ENCODE data around the gene HLA-DPB1.

The HLA-DPB1 gene

DNA sequence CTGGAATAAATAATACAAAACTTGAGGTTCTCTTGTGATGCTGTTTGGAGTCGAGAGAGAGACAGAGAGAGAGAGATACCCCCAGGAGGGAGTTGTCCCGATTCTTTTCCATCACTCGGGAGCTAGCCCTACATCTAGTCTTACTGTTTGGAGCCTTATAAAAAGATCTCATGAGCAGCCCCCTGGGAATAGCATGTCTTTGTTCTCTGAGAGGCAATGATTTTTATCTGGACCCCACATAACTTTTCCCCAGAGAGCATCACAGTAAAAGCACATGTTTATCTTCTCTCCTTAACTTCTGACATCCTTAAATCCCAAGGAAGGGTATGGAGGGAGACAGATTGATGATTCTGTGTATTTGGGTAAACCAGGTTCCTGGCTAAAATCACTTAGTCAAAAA, 45.5 kb upstream of the HLA-DPB1 start:
- Histone ChIP-seq H3K4me3 (ENCODE audit: low read length in 2 of 2) (no peak overlapping the region), H2BK12ac (ENCODE audit: low read length) (no peak overlapping the region), H4K91ac (ENCODE audit: low read depth, low read length, poor library complexity) (no peak overlapping the region), H3K79me1 (ENCODE audit: low read depth, low read length) (peaks cover 2% of the 10 kb centered on the region), H2BK15ac (ENCODE audit: low read length) (no peak overlapping the region), H3K14ac (ENCODE audit: low read length) (no peak overlapping the region), H3K23ac (ENCODE audit: low read depth, low read length, poor library complexity) (no peak overlapping the region), H3K4ac (ENCODE audit: low read length) (no peak overlapping the region), H3K9ac (ENCODE audit: low read depth, low read length, poor library complexity) (no peak overlapping the region), H3K4me1 (ENCODE audit: control insufficient read depth in 2 of 2, insufficient read depth in 1 of 2, low read depth in 1 of 2, low read length in 2 of 2) (no peaks in the 10 kb centered on the region), H3K4me2 (ENCODE audit: insufficient read depth, low read length, poor library complexity, severe bottlenecking) (no peak overlapping the region), H3K27ac (replicated peaks; ENCODE audit: low read length) (no peak overlapping the region), H3K36me3 (replicated peaks in 1 of 2; ENCODE audit: control insufficient read depth in 2 of 2, insufficient read depth in 2 of 2, low read length in 2 of 2) (no peaks in the 10 kb centered on the region), H4K8ac (ENCODE audit: low read depth, low read length) (no peak overlapping the region), H2BK120ac (ENCODE audit: low read depth, low read length) (no peak overlapping the region), H3K18ac (ENCODE audit: low read length) (no peak overlapping the region), H2AFZ (ENCODE audit: low read length) (no peak overlapping the region), H3K27me3 (ENCODE audit: control insufficient read depth in 3 of 3, insufficient read depth in 3 of 3, low read depth in 1 of 3, low read length in 3 of 3) (peaks cover 0 to 19% (median 0%) of the 10 kb centered on the region in 3 experiments), H2BK5ac (ENCODE audit: low read length) (no peak overlapping the region), H3K9me3 (replicated peaks in 1 of 2; ENCODE audit: control insufficient read depth in 2 of 2, insufficient read depth in 1 of 2, low read depth in 1 of 2, low read length in 2 of 2) (no peaks in the 10 kb centered on the region), H2AK5ac (ENCODE audit: low read depth, low read length) (no peak overlapping the region)
- WGBS, 2 donors (ENCODE audit: extremely low coverage in 2 of 2, insufficient read length in 2 of 2, insufficient replicate concordance in 1 of 2), result no CpG with 5 or more reads among the region's 3 CpGs
- DNase-seq (ENCODE audit: low spot score), result no peak

DNA sequence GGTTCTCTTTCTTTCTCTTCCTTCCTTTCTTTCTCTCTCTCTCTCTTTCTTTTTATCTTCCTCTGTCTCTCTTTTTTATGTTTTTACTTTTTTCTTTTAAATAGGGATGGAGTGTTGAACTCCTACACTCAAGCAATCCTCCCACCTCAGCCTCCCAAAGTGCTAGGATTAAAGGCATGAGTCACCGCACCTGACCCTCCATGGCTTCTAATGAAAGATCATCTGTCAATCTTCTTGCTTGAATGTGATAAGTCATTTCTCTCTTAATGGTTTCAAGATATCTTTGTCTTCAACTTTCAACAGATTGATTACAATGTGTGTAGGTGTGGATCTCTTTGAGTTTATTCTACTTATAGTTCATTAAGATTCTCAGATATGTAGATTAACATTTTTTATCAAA, 41.2 kb upstream of the HLA-DPB1 start:
- Histone ChIP-seq H2AK5ac (ENCODE audit: low read depth, low read length) (no peak overlapping the region), H3K4me3 (ENCODE audit: low read length in 2 of 2) (no peak overlapping the region), H2BK12ac (ENCODE audit: low read length) (no peak overlapping the region), H2BK120ac (ENCODE audit: low read depth, low read length) (no peak overlapping the region), H3K9me3 (replicated peaks in 1 of 2; ENCODE audit: control insufficient read depth in 2 of 2, insufficient read depth in 1 of 2, low read depth in 1 of 2, low read length in 2 of 2) (no peaks in the 10 kb centered on the region), H3K4me2 (ENCODE audit: insufficient read depth, low read length, poor library complexity, severe bottlenecking) (no peak overlapping the region), H2BK15ac (ENCODE audit: low read length) (no peak overlapping the region), H3K27me3 (ENCODE audit: control insufficient read depth in 3 of 3, insufficient read depth in 3 of 3, low read depth in 1 of 3, low read length in 3 of 3) (peaks cover 0 to 17% (median 0%) of the 10 kb centered on the region in 3 experiments), H3K27ac (replicated peaks; ENCODE audit: low read length) (no peak overlapping the region), H3K9ac (ENCODE audit: low read depth, low read length, poor library complexity) (no peak overlapping the region), H2AFZ (ENCODE audit: low read length) (no peak overlapping the region), H3K18ac (ENCODE audit: low read length) (no peak overlapping the region), H3K36me3 (replicated peaks in 1 of 2; ENCODE audit: control insufficient read depth in 2 of 2, insufficient read depth in 2 of 2, low read length in 2 of 2) (no peaks in the 10 kb centered on the region), H4K91ac (ENCODE audit: low read depth, low read length, poor library complexity) (no peak overlapping the region), H3K4ac (ENCODE audit: low read length) (no peak overlapping the region), H3K79me1 (ENCODE audit: low read depth, low read length) (peaks cover 2% of the 10 kb centered on the region), H3K14ac (ENCODE audit: low read length) (no peak overlapping the region), H2BK5ac (ENCODE audit: low read length) (no peak overlapping the region), H3K4me1 (ENCODE audit: control insufficient read depth in 2 of 2, insufficient read depth in 1 of 2, low read depth in 1 of 2, low read length in 2 of 2) (no peaks in the 10 kb centered on the region), H3K23ac (ENCODE audit: low read depth, low read length, poor library complexity) (no peak overlapping the region), H4K8ac (ENCODE audit: low read depth, low read length) (no peak overlapping the region)
- no peak for DNase-seq (ENCODE audit: low spot score)
- no CpG with 5 or more reads among the region's 1 CpG for WGBS, 2 donors (ENCODE audit: extremely low coverage in 2 of 2, insufficient read length in 2 of 2, insufficient replicate concordance in 1 of 2)

DNA sequence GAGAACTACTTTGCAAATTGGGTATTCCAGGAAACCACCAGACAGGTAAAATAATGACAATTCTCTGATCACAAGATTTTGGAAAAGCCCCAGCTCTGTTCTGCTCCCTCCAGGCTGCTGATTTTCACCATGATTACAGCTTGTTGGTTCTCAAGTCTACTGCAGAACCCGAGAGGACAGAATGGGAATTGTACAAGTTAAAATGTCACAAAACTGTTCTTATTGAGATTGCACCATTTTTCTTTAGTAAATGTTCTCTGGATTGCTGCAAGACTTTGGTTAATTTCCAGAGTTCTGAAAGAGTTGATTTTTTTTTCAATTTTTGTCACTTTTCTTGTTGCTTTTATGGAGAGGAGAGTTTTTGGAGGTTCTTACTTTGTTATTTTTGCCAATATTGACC, 39.3 kb upstream of the HLA-DPB1 start:
- Histone ChIP-seq H3K23ac (ENCODE audit: low read depth, low read length, poor library complexity) (no peak overlapping the region), H3K4me1 (ENCODE audit: control insufficient read depth in 2 of 2, insufficient read depth in 1 of 2, low read depth in 1 of 2, low read length in 2 of 2) (no peaks in the 10 kb centered on the region), H3K27me3 (ENCODE audit: control insufficient read depth in 3 of 3, insufficient read depth in 3 of 3, low read depth in 1 of 3, low read length in 3 of 3) (peaks cover 0 to 6% (median 0%) of the 10 kb centered on the region in 3 experiments)

DNA sequence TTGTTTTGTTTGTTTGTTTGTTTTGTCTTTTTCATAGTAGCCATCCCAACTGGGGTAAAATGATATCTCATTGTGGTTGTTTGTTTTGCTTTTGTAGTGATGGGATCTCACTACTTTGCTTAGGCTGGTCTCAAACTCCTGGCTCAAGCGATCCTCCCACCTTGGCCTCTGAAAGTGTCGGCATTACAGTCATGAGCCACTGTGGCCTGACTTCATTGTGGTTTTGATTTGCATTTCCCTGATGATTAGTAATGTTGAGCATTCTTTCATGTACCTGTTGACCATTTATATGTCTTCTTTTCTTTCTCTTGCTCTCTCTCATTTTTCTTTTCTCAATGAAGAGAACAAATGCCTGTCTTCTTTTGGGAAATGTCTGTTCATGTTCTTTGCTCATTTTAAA, 35.6 kb upstream of the HLA-DPB1 start:
- Histone ChIP-seq H2BK120ac (ENCODE audit: low read depth, low read length) (no peak overlapping the region), H2BK15ac (ENCODE audit: low read length) (no peak overlapping the region), H3K79me1 (ENCODE audit: low read depth, low read length) (no peaks in the 10 kb centered on the region), H3K4me3 (ENCODE audit: low read length in 2 of 2) (no peak overlapping the region), H3K9ac (ENCODE audit: low read depth, low read length, poor library complexity) (no peak overlapping the region), H3K9me3 (replicated peaks in 1 of 2; ENCODE audit: control insufficient read depth in 2 of 2, insufficient read depth in 1 of 2, low read depth in 1 of 2, low read length in 2 of 2) (no peaks in the 10 kb centered on the region), H2BK12ac (ENCODE audit: low read length) (no peak overlapping the region), H3K18ac (ENCODE audit: low read length) (no peak overlapping the region), H3K4ac (ENCODE audit: low read length) (no peak overlapping the region), H3K4me1 (ENCODE audit: control insufficient read depth in 2 of 2, insufficient read depth in 1 of 2, low read depth in 1 of 2, low read length in 2 of 2) (no peaks in the 10 kb centered on the region), H2AK5ac (ENCODE audit: low read depth, low read length) (no peak overlapping the region), H3K27me3 (ENCODE audit: control insufficient read depth in 3 of 3, insufficient read depth in 3 of 3, low read depth in 1 of 3, low read length in 3 of 3) (peaks cover 0 to 6% (median 0%) of the 10 kb centered on the region in 3 experiments), H4K8ac (ENCODE audit: low read depth, low read length) (no peak overlapping the region), H3K4me2 (ENCODE audit: insufficient read depth, low read length, poor library complexity, severe bottlenecking) (no peak overlapping the region), H3K36me3 (replicated peaks in 1 of 2; ENCODE audit: control insufficient read depth in 2 of 2, insufficient read depth in 2 of 2, low read length in 2 of 2) (no peaks in the 10 kb centered on the region), H3K27ac (replicated peaks; ENCODE audit: low read length) (no peak overlapping the region), H2BK5ac (ENCODE audit: low read length) (no peak overlapping the region), H4K91ac (ENCODE audit: low read depth, low read length, poor library complexity) (no peak overlapping the region), H2AFZ (ENCODE audit: low read length) (no peak overlapping the region), H3K23ac (ENCODE audit: low read depth, low read length, poor library complexity) (no peak overlapping the region), H3K14ac (ENCODE audit: low read length) (no peak overlapping the region)
- WGBS, 2 donors (ENCODE audit: extremely low coverage in 2 of 2, insufficient read length in 2 of 2, insufficient replicate concordance in 1 of 2), result no CpG with 5 or more reads among the region's 2 CpGs
- no peak for DNase-seq (ENCODE audit: low spot score)

More for the DNA sequence above, 39.3 kb upstream of the HLA-DPB1 start:
- Histone ChIP-seq H2BK120ac (ENCODE audit: low read depth, low read length) (no peak overlapping the region), H2BK15ac (ENCODE audit: low read length) (no peak overlapping the region), H4K91ac (ENCODE audit: low read depth, low read length, poor library complexity) (no peak overlapping the region), H3K4me2 (ENCODE audit: insufficient read depth, low read length, poor library complexity, severe bottlenecking) (no peak overlapping the region), H2BK5ac (ENCODE audit: low read length) (no peak overlapping the region), H3K14ac (ENCODE audit: low read length) (no peak overlapping the region), H3K79me1 (ENCODE audit: low read depth, low read length) (no peaks in the 10 kb centered on the region), H4K8ac (ENCODE audit: low read depth, low read length) (no peak overlapping the region), H3K18ac (ENCODE audit: low read length) (no peak overlapping the region), H3K9ac (ENCODE audit: low read depth, low read length, poor library complexity) (no peak overlapping the region), H3K4me3 (ENCODE audit: low read length in 2 of 2) (no peak overlapping the region), H3K9me3 (replicated peaks in 1 of 2; ENCODE audit: control insufficient read depth in 2 of 2, insufficient read depth in 1 of 2, low read depth in 1 of 2, low read length in 2 of 2) (no peaks in the 10 kb centered on the region), H3K36me3 (replicated peaks in 1 of 2; ENCODE audit: control insufficient read depth in 2 of 2, insufficient read depth in 2 of 2, low read length in 2 of 2) (no peaks in the 10 kb centered on the region), H2BK12ac (ENCODE audit: low read length) (no peak overlapping the region), H2AFZ (ENCODE audit: low read length) (no peak overlapping the region), H3K27ac (replicated peaks; ENCODE audit: low read length) (no peak overlapping the region), H3K4ac (ENCODE audit: low read length) (no peak overlapping the region), H2AK5ac (ENCODE audit: low read depth, low read length) (no peak overlapping the region)
- WGBS, 2 donors (ENCODE audit: extremely low coverage in 2 of 2, insufficient read length in 2 of 2, insufficient replicate concordance in 1 of 2), result no CpG with 5 or more reads among the region's 1 CpG
- DNase-seq (ENCODE audit: low spot score), result no peak

Measured in neuronal stem cell (in vitro differentiated cells).